ENCODE results near the gene ATXN1. TPM values are rescaled to one million over a fixed set of nuclear protein-coding genes. Genes with fewer than 3 reads are reported as not detected.

Gene ATXN1
- polyA plus RNA-seq, 1 donor from 2014 or later, result 28.2 TPM

- H2AFZ ChIP-seq (ENCODE audit: low read depth, low read length), result no peak overlapping the region
- H3K27ac ChIP-seq (ENCODE audit: low read length), result peak overlapping the region; percentile 64
- no peaks in the 10 kb centered on the region for H4K20me1 ChIP-seq (ENCODE audit: insufficient read depth)
- no peaks in the 10 kb centered on the region for H3K36me3 ChIP-seq (ENCODE audit: insufficient read depth, low read length)
- no peak overlapping the region for H3K4me3 ChIP-seq (ENCODE audit: low read length)
- no peaks in the 10 kb centered on the region for H3K79me2 ChIP-seq (replicated peaks; ENCODE audit: insufficient read depth, low read length)
- H3K9ac ChIP-seq (ENCODE audit: low read length), result peak overlapping the region; percentile 13
- TF ChIP-seq TAF1 (IDR thresholded peaks at IDR 0.05; ENCODE audit: low read depth), result no peak
- TF ChIP-seq REST (IDR thresholded peaks at IDR 0.05; ENCODE audit: borderline replicate concordance), result peak; percentile 38
- no peak for TF ChIP-seq CTCF (IDR thresholded peaks at IDR 0.05; ENCODE audit: poor library complexity, severe bottlenecking)
- TF ChIP-seq EZH2 (IDR thresholded peaks at IDR 0.05; ENCODE audit: borderline replicate concordance, insufficient read depth, low read length, poor library complexity, severe bottlenecking), result no peak
- TF ChIP-seq POLR2AphosphoS5 (IDR thresholded peaks at IDR 0.05), result peak; percentile 93
- peak; percentile 99 for TF ChIP-seq EP300 (conservative IDR thresholded peaks at IDR 0.05; ENCODE audit: poor library complexity, severe bottlenecking)
- no peak for TF ChIP-seq MXI1 (conservative IDR thresholded peaks at IDR 0.05; ENCODE audit: poor library complexity, severe bottlenecking)
- TF ChIP-seq SMC3 (conservative IDR thresholded peaks at IDR 0.05; ENCODE audit: poor library complexity), result no peak
- TF ChIP-seq RAD21 (conservative IDR thresholded peaks at IDR 0.05), result no peak
- no peaks in the 10 kb centered on the region for H3K9me2 ChIP-seq (ENCODE audit: insufficient read depth, low read length)
- no peak overlapping the region for H3K4me2 ChIP-seq (ENCODE audit: low read length)
- peaks cover 3% of the 10 kb centered on the region for H3F3A ChIP-seq (ENCODE audit: insufficient read depth, low read length, poor library complexity, severe bottlenecking)
- no peaks in the 10 kb centered on the region for H3K9me3 ChIP-seq (ENCODE audit: low read length)
- no peaks in the 10 kb centered on the region for H3K27me3 ChIP-seq (ENCODE audit: insufficient read depth, low read depth, low read length)
Observed at GRCh38 chr6:16474772-16475493, 286.3 kb downstream of the ATXN1 start.

- Histone ChIP-seq H4K20me1 (ENCODE audit: insufficient read depth) (no peaks in the 10 kb centered on the region), H3K36me3 (ENCODE audit: insufficient read depth, low read length) (no peaks in the 10 kb centered on the region), H3K4me3 (ENCODE audit: low read length) (no peak overlapping the region), H3K27me3 (ENCODE audit: insufficient read depth, low read depth, low read length) (no peaks in the 10 kb centered on the region), H3K27ac (ENCODE audit: low read length) (peak overlapping the region; percentile 60), H3K9ac (ENCODE audit: low read length) (peak overlapping the region; percentile 13), H3F3A (ENCODE audit: insufficient read depth, low read length, poor library complexity, severe bottlenecking) (peaks cover 3% of the 10 kb centered on the region), H3K9me3 (ENCODE audit: low read length) (no peaks in the 10 kb centered on the region), H2AFZ (ENCODE audit: low read depth, low read length) (no peak overlapping the region), H3K9me2 (ENCODE audit: insufficient read depth, low read length) (no peaks in the 10 kb centered on the region), H3K4me2 (ENCODE audit: low read length) (no peak overlapping the region), H3K79me2 (replicated peaks; ENCODE audit: insufficient read depth, low read length) (no peaks in the 10 kb centered on the region)
- no peak for TF ChIP-seq REST (IDR thresholded peaks at IDR 0.05; ENCODE audit: borderline replicate concordance)
Observed at GRCh38 chr6:16473908-16474771, 287.1 kb downstream of the ATXN1 start.

All from neural cell (in vitro differentiated cells).